Measurements from ENCODE around the gene C16orf95.
"Not testable (repeated sequence)": the region's sequence is repeated elsewhere in the genome, so short reads cannot be mapped to it uniquely, and the experiment has no call there.

C16orf95 gene

GRCh38 chr16:87279094-87279658, 38.0 kb downstream of the C16orf95 start:
- DNase-seq: no peak

GRCh38 chr16:87278191-87279093, 38.8 kb downstream of the C16orf95 start:
- peak; percentile 54 for DNase-seq

GRCh38 chr16:87276924-87277323, 40.3 kb downstream of the C16orf95 start:
- no peak for DNase-seq

GRCh38 chr16:87276091-87276701, 41.0 kb downstream of the C16orf95 start:
- no peak for DNase-seq

GRCh38 chr16:87274794-87275193, 42.4 kb downstream of the C16orf95 start:
- DNase-seq: no peak

GRCh38 chr16:87273471-87274030, 43.6 kb downstream of the C16orf95 start:
- DNase-seq: no peak

GRCh38 chr16:87271256-87271655, 45.9 kb downstream of the C16orf95 start:
- DNase-seq: no peak

GRCh38 chr16:87267566-87267965, 49.6 kb downstream of the C16orf95 start:
- no peak for DNase-seq

- DNase-seq: no peak
Measured at GRCh38 chr16:87266846-87267245, 50.3 kb downstream of the C16orf95 start.

- no peak for DNase-seq
Measured at GRCh38 chr16:87265261-87265660, 51.9 kb downstream of the C16orf95 start.

GRCh38 chr16:87264634-87265033, 52.6 kb downstream of the C16orf95 start:
- no peak for DNase-seq

- DNase-seq: no peak
Measured at GRCh38 chr16:87263418-87264052, 53.7 kb downstream of the C16orf95 start.

GRCh38 chr16:87259431-87259830, 57.8 kb downstream of the C16orf95 start:
- no peak for DNase-seq

- not testable (repeated sequence) for DNase-seq
Measured at GRCh38 chr16:87258653-87259052, 58.5 kb downstream of the C16orf95 start.

- no peak for DNase-seq
Measured at GRCh38 chr16:87255866-87256265, 61.3 kb downstream of the C16orf95 start.

GRCh38 chr16:87254734-87255133, 62.5 kb downstream of the C16orf95 start:
- DNase-seq: no peak

GRCh38 chr16:87254296-87254695, 62.9 kb downstream of the C16orf95 start:
- DNase-seq: no peak

- DNase-seq: no peak
Measured at GRCh38 chr16:87253536-87253935, 63.7 kb downstream of the C16orf95 start.

Data from RPMI8226 (cell line).